Left renal pelvis (tissue), 4 donors: Measurements from ENCODE around the gene RAB33B. TPM values are rescaled to one million over a fixed set of nuclear protein-coding genes. Genes with fewer than 3 reads are reported as not detected.

Experiments
- DNase-seq, 4 donors: peaks; one replicate each; pipeline ENCODE4 v3.0.0-alpha.2; 2013; ENCODE audit warnings: low read depth in 4 of 4, low spot score in 3 of 4
- polyA plus RNA-seq, 4 donors: library from polyadenylated mRNA; unstranded; fragments of 120-200 nt; gene quantifications; one replicate each; pipeline ENCODE4 v1.2.1, GENCODE V29; 2013; ENCODE audit not compliant: insufficient read length in 4 of 4

Gene RAB33B
- polyA plus RNA-seq, 4 donors = 11.4 to 16.0 (median 13.6) TPM

GRCh38 chr4:139503622-139504166 is 49.8 kb downstream of the RAB33B start:
- DNase-seq = no peak

GRCh38 chr4:139506774-139507173 is 52.9 kb downstream of the RAB33B start:
- DNase-seq = no peak

- no peak for DNase-seq
These were observed 54.8 kb downstream of the RAB33B start for GRCh38 chr4:139508581-139509237.

- no peak for DNase-seq
These were observed 55.9 kb downstream of the RAB33B start for GRCh38 chr4:139509727-139510410.

- DNase-seq = no peak
These were observed 57.4 kb downstream of the RAB33B start for GRCh38 chr4:139511320-139511719.

- DNase-seq = no peak
These were observed 60.6 kb downstream of the RAB33B start for GRCh38 chr4:139514382-139515059.

GRCh38 chr4:139515531-139515958 is 61.6 kb downstream of the RAB33B start:
- no peak for DNase-seq

- DNase-seq = no peak
These were observed 68.0 kb downstream of the RAB33B start for GRCh38 chr4:139521754-139522401.

GRCh38 chr4:139522457-139522856 is 68.5 kb downstream of the RAB33B start:
- DNase-seq = no peak

GRCh38 chr4:139523076-139523475 is 69.2 kb downstream of the RAB33B start:
- no peak for DNase-seq

- no peak for DNase-seq
These were observed 70.2 kb downstream of the RAB33B start for GRCh38 chr4:139524062-139524631.

GRCh38 chr4:139525414-139525813 is 71.5 kb downstream of the RAB33B start:
- DNase-seq = no peak

Other genes starting within 250 kb of the RAB33B start
- gene MGARP, start 173.9 kb upstream of the RAB33B start, polyA plus RNA-seq = under 1 TPM; 0.52 to 0.79 (median 0.62) TPM
- gene NAA15, start 152.6 kb upstream of the RAB33B start, polyA plus RNA-seq = 10 to 100 TPM; 27.9 to 41.2 (median 35.7) TPM
- gene NDUFC1, start 151.6 kb upstream of the RAB33B start, polyA plus RNA-seq = 100 to 1,000 TPM in 1 of 4 donors, 10 to 100 TPM in 3; 54.0 to 101 (median 91.1) TPM
- gene SETD7, start 102.1 kb downstream of the RAB33B start, polyA plus RNA-seq = 10 to 100 TPM; 11.6 to 32.3 (median 15.4) TPM
- 10 to 100 TPM; 23.1 to 59.2 (median 56.1) TPM for gene MGST2, start 211.7 kb downstream of the RAB33B start, polyA plus RNA-seq